Hematopoietic multipotent progenitor cell treated with erythropoietin and hydrocortisone succinate and interleukin-3 and kit ligand, for 4 days (in vitro differentiated cells): ENCODE measurements around the gene SLC25A17.
"Not testable (repeated sequence)": the region's sequence is repeated elsewhere in the genome, so short reads cannot be mapped to it uniquely, and the experiment has no call there.

Source experiments
- DNase-seq: peaks from one replicate; pipeline ENCODE4 v3.0.0-alpha.2; 2015

The SLC25A17 gene

DNA sequence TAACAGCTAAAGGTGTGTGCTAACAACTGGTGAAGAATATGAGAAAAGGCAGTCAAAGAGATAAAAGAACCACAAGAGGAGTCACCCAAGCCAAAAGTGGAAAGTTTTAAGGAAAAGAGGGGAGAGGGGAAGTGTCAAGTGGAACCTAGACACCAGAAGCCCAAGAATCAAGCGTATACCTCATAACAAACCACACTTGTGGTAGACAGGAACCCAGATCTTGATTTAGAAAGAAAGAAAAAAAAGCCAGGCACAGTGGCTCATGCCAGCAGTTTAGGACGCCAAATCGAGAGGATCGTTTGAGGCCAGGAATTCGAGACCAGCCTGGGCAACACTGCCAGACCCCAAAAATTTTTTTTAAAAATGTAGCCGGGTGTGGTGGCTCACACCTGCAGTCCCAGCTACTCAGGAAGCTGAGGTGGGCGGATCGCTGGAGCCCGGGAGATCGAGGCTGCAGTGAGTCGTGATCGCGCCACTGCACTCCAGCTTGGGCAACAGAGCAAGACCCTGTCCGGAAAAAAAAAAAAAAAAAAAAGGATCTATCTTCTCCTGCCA, 877 bp downstream of the SLC25A17 start:
- peak; percentile 66 for DNase-seq

GRCh38 chr22:40817737-40818136, 1.4 kb downstream of the SLC25A17 start:
- peak; percentile 16 for DNase-seq

GRCh38 chr22:40813912-40814315, 5.2 kb downstream of the SLC25A17 start:
- DNase-seq: peak; percentile 95

DNA sequence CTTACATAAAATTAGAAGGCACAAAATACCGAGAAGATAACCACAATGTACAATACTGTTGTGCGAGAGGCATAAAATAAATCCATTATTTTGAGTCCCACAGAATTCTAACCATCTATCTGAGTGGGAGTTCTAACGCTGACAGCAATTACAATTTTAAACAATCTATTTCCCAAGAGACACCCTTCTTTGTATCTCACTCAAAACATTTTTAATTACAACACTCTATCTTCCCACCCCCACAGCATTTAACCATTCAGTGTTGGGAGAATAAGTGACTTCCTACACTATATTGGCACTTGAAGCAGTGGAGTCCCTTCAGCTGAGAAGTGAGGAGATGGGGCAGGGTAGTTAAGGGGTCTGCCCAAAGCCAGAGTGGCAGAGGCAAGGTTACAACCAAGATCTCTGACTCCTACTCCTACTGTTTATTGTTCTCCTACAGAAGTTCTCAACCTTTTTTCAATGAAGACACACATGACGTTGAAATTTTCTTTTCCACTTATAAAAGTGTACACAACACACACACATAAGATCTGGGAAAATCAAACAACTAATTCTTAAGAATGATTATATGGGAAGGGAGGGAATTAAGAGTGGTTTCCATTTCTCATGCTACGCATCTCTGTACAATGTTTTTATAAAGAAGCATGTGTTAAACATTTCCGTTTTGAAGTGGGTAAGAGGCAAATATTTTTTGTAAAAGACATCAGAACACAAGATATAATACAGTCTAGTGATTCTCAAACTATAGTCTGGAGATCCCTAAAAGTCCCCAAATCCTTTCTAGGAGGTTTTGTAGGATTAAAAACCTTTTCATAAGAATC, 10.9 kb downstream of the SLC25A17 start:
- no peak for DNase-seq

- no peak for DNase-seq
These were observed 12.4 kb downstream of the SLC25A17 start for GRCh38 chr22:40806711-40807110.

DNA sequence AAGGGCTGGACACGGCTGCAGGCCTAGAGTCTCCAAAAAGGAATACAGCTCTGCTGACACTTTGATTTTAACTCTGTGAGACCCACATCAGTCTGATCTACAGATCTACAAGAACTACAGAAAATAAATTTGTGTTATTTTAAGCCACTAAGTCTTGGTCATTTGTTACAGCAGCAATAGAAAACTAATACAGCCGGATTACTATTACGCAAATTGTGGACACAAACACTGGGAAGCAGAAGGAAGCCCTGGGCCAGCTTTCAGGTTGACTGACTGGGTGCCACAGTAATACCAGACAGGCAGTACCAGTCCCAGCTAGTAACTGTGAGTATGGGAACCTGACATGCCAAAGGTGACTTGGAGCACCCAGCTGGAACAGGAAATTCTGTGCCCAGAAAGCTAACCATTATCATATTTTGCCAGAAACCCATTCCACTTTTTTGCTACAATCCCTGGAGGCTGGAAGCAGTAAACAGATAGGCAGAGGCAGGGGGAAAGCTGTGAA, 13.4 kb downstream of the SLC25A17 start:
- DNase-seq: no peak

- no peak for DNase-seq
These were observed 13.9 kb downstream of the SLC25A17 start for GRCh38 chr22:40805239-40805638.

- no peak for DNase-seq
These were observed 15.8 kb downstream of the SLC25A17 start for GRCh38 chr22:40803321-40803720.

- no peak for DNase-seq
These were observed 20.1 kb downstream of the SLC25A17 start for GRCh38 chr22:40799008-40799407.

- DNase-seq: no peak
These were observed 21.7 kb downstream of the SLC25A17 start for GRCh38 chr22:40797427-40797826.

- DNase-seq: no peak
These were observed 26.7 kb downstream of the SLC25A17 start for GRCh38 chr22:40792451-40792850.

- DNase-seq: no peak
These were observed 27.9 kb downstream of the SLC25A17 start for GRCh38 chr22:40791241-40791640.

- no peak for DNase-seq
These were observed 30.0 kb downstream of the SLC25A17 start for GRCh38 chr22:40789131-40789530.

- no peak for DNase-seq
These were observed 36.6 kb downstream of the SLC25A17 start for GRCh38 chr22:40782521-40782920.

GRCh38 chr22:40781749-40782148, 37.4 kb downstream of the SLC25A17 start:
- DNase-seq: not testable (repeated sequence)

GRCh38 chr22:40769761-40770160, 49.4 kb downstream of the SLC25A17 start:
- no peak for DNase-seq

GRCh38 chr22:40768206-40768605, 50.9 kb downstream of the SLC25A17 start:
- DNase-seq: no peak

- no peak for DNase-seq
These were observed 52.2 kb downstream of the SLC25A17 start for GRCh38 chr22:40766956-40767355.

GRCh38 chr22:40764763-40765441, 54.2 kb downstream of the SLC25A17 start:
- no peak for DNase-seq

DNA sequence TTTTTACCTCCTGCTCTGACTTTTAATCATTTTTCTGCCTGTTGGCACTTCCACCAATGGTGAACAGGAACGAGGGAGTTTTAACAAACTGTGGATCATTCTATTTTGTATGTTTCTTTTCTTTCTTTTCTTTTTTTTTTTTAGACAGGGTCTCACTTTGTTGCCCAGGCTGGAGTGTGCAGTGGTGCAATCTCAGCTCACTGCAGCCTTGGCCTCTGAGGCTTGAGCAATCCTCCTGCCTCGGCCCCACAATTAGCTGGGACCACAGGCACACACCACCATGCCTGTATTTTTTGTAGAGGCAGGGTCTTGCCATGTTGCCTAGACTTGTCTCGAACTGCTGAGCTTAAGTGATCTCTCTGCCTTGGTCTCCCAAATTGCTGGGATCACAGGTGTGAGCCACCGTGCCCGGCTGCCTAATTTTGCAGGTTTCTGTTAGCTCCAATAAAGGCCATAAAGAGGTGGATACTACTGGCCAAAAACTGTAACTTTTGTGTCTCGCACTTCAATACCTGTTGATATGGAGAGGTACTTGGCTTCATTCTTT, 59.8 kb downstream of the SLC25A17 start:
- DNase-seq: no peak

- DNase-seq: not testable (repeated sequence)
These were observed 60.3 kb downstream of the SLC25A17 start for GRCh38 chr22:40758851-40759250.

DNA sequence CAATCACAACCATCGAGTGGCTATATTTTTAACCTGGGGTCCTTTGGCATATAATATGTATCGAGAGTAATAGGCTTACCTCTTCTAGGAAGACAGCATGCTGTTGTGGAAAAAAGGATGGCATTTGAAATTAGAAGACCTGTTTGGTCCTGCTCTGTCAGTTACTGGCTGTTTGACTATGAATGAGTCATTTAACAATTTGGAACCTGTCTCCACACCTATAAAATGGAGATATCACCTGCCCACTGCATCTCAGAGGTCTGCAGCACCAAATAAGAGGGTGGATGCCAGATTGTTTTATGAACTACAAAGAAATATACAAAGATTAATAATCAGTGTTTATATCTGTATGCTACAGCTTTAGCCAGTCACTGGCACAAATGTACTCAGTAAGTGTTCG, 60.8 kb downstream of the SLC25A17 start:
- no peak for DNase-seq

- no peak for DNase-seq
These were observed 62.1 kb downstream of the SLC25A17 start for GRCh38 chr22:40757071-40757470.

DNA sequence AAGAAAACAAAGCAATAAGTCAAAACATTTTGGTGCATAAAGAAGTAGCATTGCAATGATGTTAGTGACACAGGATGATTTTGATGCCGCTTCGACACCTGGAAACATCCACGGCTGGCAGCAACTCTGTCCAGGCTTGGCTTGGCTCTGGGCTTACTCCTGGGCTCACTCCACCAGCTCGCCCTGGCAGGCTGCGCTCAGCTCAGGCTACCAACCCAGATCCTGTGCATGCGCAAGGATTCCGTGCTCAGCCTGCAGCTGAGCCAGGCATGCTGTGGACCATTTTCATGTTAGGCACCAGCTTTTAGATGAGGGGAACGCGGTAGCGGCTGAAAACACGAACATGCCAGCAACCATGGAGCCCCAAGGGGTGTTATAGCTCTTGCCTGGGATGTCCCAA, 66.0 kb downstream of the SLC25A17 start:
- no peak for DNase-seq
